Measurements from ENCODE around the gene WDR20. TPM values are rescaled to one million over a fixed set of nuclear protein-coding genes. Genes with fewer than 3 reads are reported as not detected.
"Not testable (repeated sequence)": the region's sequence is repeated elsewhere in the genome, so short reads cannot be mapped to it uniquely, and the experiment has no call there.

WDR20 gene
- total and polyA plus RNA-seq, 2 of the 4 experiments (the other 2 are of a cell fraction), result 20.3 to 27.4 TPM

DNA sequence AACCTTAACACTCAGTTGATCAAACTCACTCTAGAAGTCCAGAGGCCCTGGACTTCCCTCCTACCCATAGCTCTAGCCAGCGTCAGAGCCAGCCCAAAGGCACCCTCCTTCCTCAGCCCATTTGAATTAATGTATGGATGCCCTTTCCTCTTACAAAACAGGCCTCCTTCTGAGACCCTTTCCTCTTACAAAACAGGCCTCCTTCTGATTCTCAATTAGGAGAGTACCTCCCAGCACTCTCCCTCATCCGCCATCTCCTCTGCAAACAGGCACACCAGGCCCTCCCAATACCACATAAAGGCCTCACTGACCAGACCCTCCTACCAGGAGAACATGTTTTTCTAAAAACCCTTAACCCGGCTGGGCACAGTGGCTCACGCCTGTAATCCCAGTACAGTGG is 99.5 kb downstream of the WDR20 start:
- H3K9me1 ChIP-seq (ENCODE audit: insufficient read depth, low read length), result no peaks in the 10 kb centered on the region
- H3K4me2 ChIP-seq (ENCODE audit: low read depth, low read length), result no peak overlapping the region; the same call in 1 of the 2 replicates
- peak overlapping the region; percentile 23 for H2BK5ac ChIP-seq (ENCODE audit: low read depth, low read length, poor library complexity, severe bottlenecking)
- ChIA-PET POLR2A (ENCODE audit: unreplicated experiment) (no interaction called here), CTCF (interaction anchor here (0.8 kb wide), 1 partner anchor 75 kb away, joined by 3 read pairs; no protein-coding TSS in a partner anchor)
- H3K79me1 ChIP-seq (ENCODE audit: low read depth in 1 of 2, low read length in 2 of 2), result peaks cover 0 to 3% of the 10 kb centered on the region in 2 experiments; a peak in 1 of 4 replicates
- H3K36me3 ChIP-seq (ENCODE audit: control insufficient read depth, insufficient read depth, low read length), result no peaks in the 10 kb centered on the region
- no peaks in the 10 kb centered on the region for H4K20me1 ChIP-seq (ENCODE audit: insufficient read depth, low read length)
- BruUV-seq (replicated peaks), result no TSS peak
- no peak overlapping the region for H4K91ac ChIP-seq (ENCODE audit: insufficient read depth, low read depth, low read length)
- peaks cover 2% of the 10 kb centered on the region for H3K9me3 ChIP-seq (ENCODE audit: control insufficient read depth, insufficient read depth, low read length)
- H3K27me3 ChIP-seq (ENCODE audit: control insufficient read depth, insufficient read depth, low read length), result no peaks in the 10 kb centered on the region
- no peak for TF ChIP-seq CHD1 (IDR thresholded peaks at IDR 0.05; ENCODE audit: low read depth, low read length)
- H2BK120ac ChIP-seq (ENCODE audit: low read depth, low read length), result peak overlapping the region; percentile 19; the same call in 1 of the 2 replicates
- no peak overlapping the region for H2AK9ac ChIP-seq (replicated peaks; ENCODE audit: low read depth, low read length, poor library complexity)
- no peak overlapping the region; the same call in 1 of the 2 replicates for H4K5ac ChIP-seq (ENCODE audit: low read depth, low read length)
- H3K23ac ChIP-seq (ENCODE audit: low read depth, low read length), result no peak overlapping the region
- dilution Hi-C loops (cut with HindIII; ENCODE audit: low sequenced_read_pairs, unreplicated experiment), result no loop called here
- 60% methylated on average over 1 of the region's 4 CpGs; no CpG with 5 or more reads in 1 of the 2 experiments for WGBS, 2 experiments (ENCODE audit: extremely low coverage in 2 of 2, insufficient read length in 1 of 2)
- peak overlapping the region; percentile 39; the same call in 1 of the 2 replicates for H3K4ac ChIP-seq (ENCODE audit: low read depth, low read length)
- intact Hi-C loops (cut with micrococcal nuclease), result no loop called here
- no peak overlapping the region for H3K56ac ChIP-seq (ENCODE audit: extremely low read depth, insufficient read depth, low read length)
- peak overlapping the region; percentile 14; the same call in 1 of the 2 replicates for H3K18ac ChIP-seq (ENCODE audit: low read depth, low read length)
- ATAC-seq (ENCODE audit: low read depth) (no peak), DNase-seq (no peak)
- H2BK15ac ChIP-seq (ENCODE audit: low read depth, low read length), result no peak overlapping the region
- H2BK20ac ChIP-seq (ENCODE audit: low read depth, low read length), result no peak overlapping the region
- H3K9ac ChIP-seq (ENCODE audit: low read depth, low read length), result no peak overlapping the region
- no peak overlapping the region for H3K27ac ChIP-seq (ENCODE audit: insufficient read depth, low read length)
- no peak overlapping the region for H3K14ac ChIP-seq (replicated peaks; ENCODE audit: low read depth, low read length)
- H2AFZ ChIP-seq (replicated peaks; ENCODE audit: low read length, poor library complexity), result no peak overlapping the region
- no peak overlapping the region for H2AK5ac ChIP-seq (ENCODE audit: low read depth, low read length)
- in situ Hi-C loops (cut with MboI; ENCODE audit: low sequenced_read_pairs), result loop anchor here (5.0 kb wide), 1 partner anchor 73 kb away; no protein-coding TSS in a partner anchor
- peak overlapping the region; percentile 0; the same call in 1 of the 2 replicates for H3K4me3 ChIP-seq (ENCODE audit: insufficient read depth, low read depth, low read length)
- H3K4me1 ChIP-seq (ENCODE audit: control insufficient read depth, insufficient read depth, low read length), result peaks cover 4% of the 10 kb centered on the region
- H4K8ac ChIP-seq (ENCODE audit: low read depth in 2 of 2, low read length in 2 of 2), result no peak overlapping the region

DNA sequence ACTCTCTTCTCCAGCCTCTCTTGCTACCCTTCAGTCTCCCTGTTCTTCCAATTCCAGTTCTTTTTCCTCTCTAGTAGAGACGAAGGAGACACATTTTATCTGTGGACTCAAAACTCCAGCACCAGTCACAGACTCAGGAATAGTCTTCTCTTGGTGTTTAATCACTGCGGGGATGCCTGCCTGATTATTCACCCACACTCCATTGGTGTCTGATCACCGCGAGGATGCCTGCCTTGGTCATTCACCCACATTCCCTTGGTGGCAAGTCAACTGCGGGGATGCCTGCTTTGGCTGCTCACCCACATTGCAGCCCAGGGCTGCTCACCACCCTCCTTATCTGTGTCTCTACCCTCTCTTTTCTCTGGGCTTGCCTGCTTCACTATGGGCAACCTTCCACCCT is 100.8 kb downstream of the WDR20 start:
- in situ Hi-C loops (cut with MboI; ENCODE audit: low sequenced_read_pairs); DNase-seq; H3K4me2 ChIP-seq (ENCODE audit: low read depth, low read length); H3K4ac ChIP-seq (ENCODE audit: low read depth, low read length); H4K5ac ChIP-seq (ENCODE audit: low read depth, low read length); H3K27me3 ChIP-seq (ENCODE audit: control insufficient read depth, insufficient read depth, low read length); H3K18ac ChIP-seq (ENCODE audit: low read depth, low read length); BruUV-seq (replicated peaks); H2AK9ac ChIP-seq (replicated peaks; ENCODE audit: low read depth, low read length, poor library complexity); H3K4me1 ChIP-seq (ENCODE audit: control insufficient read depth, insufficient read depth, low read length); H2AFZ ChIP-seq (replicated peaks; ENCODE audit: low read length, poor library complexity); H3K9me3 ChIP-seq (ENCODE audit: control insufficient read depth, insufficient read depth, low read length); H3K23ac ChIP-seq (ENCODE audit: low read depth, low read length); H3K36me3 ChIP-seq (ENCODE audit: control insufficient read depth, insufficient read depth, low read length); POLR2A ChIA-PET (ENCODE audit: unreplicated experiment); ATAC-seq (ENCODE audit: low read depth); dilution Hi-C loops (cut with HindIII; ENCODE audit: low sequenced_read_pairs, unreplicated experiment); H3K4me3 ChIP-seq (ENCODE audit: insufficient read depth, low read depth, low read length); H4K91ac ChIP-seq (ENCODE audit: insufficient read depth, low read depth, low read length); H3K9me1 ChIP-seq (ENCODE audit: insufficient read depth, low read length); H3K9ac ChIP-seq (ENCODE audit: low read depth, low read length); H2AK5ac ChIP-seq (ENCODE audit: low read depth, low read length); CTCF ChIA-PET; H3K14ac ChIP-seq (replicated peaks; ENCODE audit: low read depth, low read length); H4K20me1 ChIP-seq (ENCODE audit: insufficient read depth, low read length); H3K56ac ChIP-seq (ENCODE audit: extremely low read depth, insufficient read depth, low read length); H2BK20ac ChIP-seq (ENCODE audit: low read depth, low read length); H3K79me1 ChIP-seq (ENCODE audit: low read depth in 1 of 2, low read length in 2 of 2); intact Hi-C loops (cut with micrococcal nuclease); H2BK15ac ChIP-seq (ENCODE audit: low read depth, low read length); H3K27ac ChIP-seq (ENCODE audit: insufficient read depth, low read length): not testable (repeated sequence)
- 0 out of 4 replicates have a peak overlapping the region, but pooled peaks of 1 of the 2 experiments have one; percentile 9 for H4K8ac ChIP-seq (ENCODE audit: low read depth in 2 of 2, low read length in 2 of 2)
- 0 out of 2 replicates have a peak overlapping the region, but pooled peaks have one; percentile 23 for H2BK120ac ChIP-seq (ENCODE audit: low read depth, low read length)
- peak overlapping the region; percentile 54 for H2BK5ac ChIP-seq (ENCODE audit: low read depth, low read length, poor library complexity, severe bottlenecking)
- WGBS, 2 experiments (ENCODE audit: extremely low coverage in 2 of 2, insufficient read length in 1 of 2), result 90% methylated on average over 1 of the region's 5 CpGs; no CpG with 5 or more reads in 1 of the 2 experiments
